Upper lobe of left lung (tissue), 6 donors: ENCODE results near the gene MYOM3. TPM values are rescaled to one million over a fixed set of nuclear protein-coding genes. Genes with fewer than 3 reads are reported as not detected.
"Not testable (repeated sequence)": the region's sequence is repeated elsewhere in the genome, so short reads cannot be mapped to it uniquely, and the experiment has no call there.

ENCODE experiments used
- ATAC-seq, 2 donors: fragments of 200-7000 bp; cut with Tn5 transposase; one replicate each; pipeline ENCODE4 v1.9.1; 2022; ENCODE audit warnings: mild to moderate bottlenecking in 2 of 2, moderate library complexity in 2 of 2; ENCODE audit not compliant: low FRiP score in 2 of 2
- DNase-seq, 2 donors: peaks; one replicate each; pipeline ENCODE4 v3.0.0-alpha.2; 2019 to 2020
- H3K27ac ChIP-seq, 4 donors: fragments of 200-600 bp; sonication (generic); one replicate each; pipeline ENCODE4 v1.5.1; 2016 to 2019
- H3K27me3 ChIP-seq, 4 donors: fragments of 200-600 bp; sonication (generic); one replicate each; pipeline ENCODE4 v1.5.1; 2017 to 2019
- H3K36me3 ChIP-seq, 4 donors: fragments of 200-600 bp; sonication (generic); one replicate each; pipeline ENCODE4 v1.5.1; 2016 to 2019
- H3K4me1 ChIP-seq, 4 donors: fragments of 200-600 bp; sonication (generic); one replicate each; pipeline ENCODE4 v1.5.1; 2018 to 2019
- H3K4me3 ChIP-seq, 4 donors: fragments of 200-600 bp; sonication (generic); one replicate each; pipeline ENCODE4 v1.5.1; 2017 to 2019; ENCODE audit warnings: mild to moderate bottlenecking in 2 of 4, moderate library complexity in 1 of 4
- H3K9me3 ChIP-seq, 4 donors: fragments of 200-600 bp; sonication (generic); one replicate each; pipeline ENCODE4 v1.5.1; 2018 to 2019
- CTCF ChIP-seq, 6 experiments: fragments of 450-650 bp in 4 of 6; fragments of 200-600 bp in 2 of 6; sonication (generic) in 2 of 6; IDR thresholded peaks; one replicate each; pipeline ENCODE4 v1.5.1; 2016 to 2019; ENCODE audit warnings: antibody characterized with exemption in 6 of 6
- EP300 ChIP-seq, 4 donors: sonication (generic); formaldehyde crosslinking; IDR thresholded peaks; one replicate each; pipeline ENCODE4 v1.5.1; 2017; ENCODE audit warnings: antibody characterized with exemption in 4 of 4, control low read depth in 2 of 4
- POLR2A ChIP-seq, 4 donors: fragments of 450-650 bp; IDR thresholded peaks; one replicate each; pipeline ENCODE4 v1.5.1; 2016 to 2017; ENCODE audit warnings: antibody characterized with exemption in 4 of 4, mild to moderate bottlenecking in 2 of 4
- POLR2AphosphoS5 ChIP-seq, 2 donors: sonication (generic); formaldehyde crosslinking; IDR thresholded peaks; one replicate each; pipeline ENCODE4 v1.5.1; 2017; ENCODE audit warnings: antibody characterized with exemption in 2 of 2
- WGBS, 2 donors: methylation state at CpG; one replicate each; pipeline ENCODE4 v1.1.5; 2017 to 2018; 5-methylcytosine and 5-hydroxymethylcytosine counted together
- total RNA-seq, 6 donors: library from RNA; depleted of rRNA in 4 of 6; stranded (reverse); fragments of >200 nt in 4 of 6; gene quantifications; one replicate each; pipeline versions ENCODE4 v1.1.0 to v1.2.1, GENCODE V29; 2016 to 2021
- donor health status: DM: no; HTN: no; CAD: no; lungs with moderate emphysema.
- donor health status: DM: no; HTN: yes; CAD: no; lungs with severe emphysema.

Gene MYOM3
- total RNA-seq, 6 donors from 2014 or later = 0.11 to 0.20 (median 0.15) TPM; not detected in 3

GRCh38 chr1:24043345-24044032, 68.4 kb downstream of the MYOM3 start:
- Histone ChIP-seq H3K4me3 (no peak overlapping the region), H3K27me3 (no peaks in the 10 kb centered on the region)
- 38 to 57% methylated on average over 1 of the region's 1 CpG for WGBS, 2 donors

GRCh38 chr1:24042315-24042714, 69.6 kb downstream of the MYOM3 start:
- no peak for ATAC-seq
- H3K4me1 ChIP-seq = peaks cover 0 to 10% (median 6%) of the 10 kb centered on the region in 4 donors
- TF ChIP-seq POLR2AphosphoS5 (IDR thresholded peaks at IDR 0.05) (no peak), POLR2A (IDR thresholded peaks at IDR 0.05) (no peak), EP300 (IDR thresholded peaks at IDR 0.05) (no peak), CTCF (IDR thresholded peaks at IDR 0.05) (no peak)
- WGBS, 2 donors = 68 to 76% methylated on average over 4 of the region's 4 CpGs
- no peak overlapping the region for H3K4me3 ChIP-seq
- H3K27me3 ChIP-seq = no peaks in the 10 kb centered on the region
- no peak for DNase-seq
- H3K9me3 ChIP-seq = no peaks in the 10 kb centered on the region
- no peaks in the 10 kb centered on the region for H3K36me3 ChIP-seq
- H3K27ac ChIP-seq = no peak overlapping the region

More at GRCh38 chr1:24043345-24044032, 68.4 kb downstream of the MYOM3 start:
- no peak for TF ChIP-seq POLR2A (IDR thresholded peaks at IDR 0.05)
- no peaks in the 10 kb centered on the region for H3K9me3 ChIP-seq
- DNase-seq = no peak
- H3K27ac ChIP-seq = no peak overlapping the region
- no peaks in the 10 kb centered on the region for H3K36me3 ChIP-seq
- peaks cover 0 to 11% (median 6%) of the 10 kb centered on the region in 4 donors for H3K4me1 ChIP-seq
- ATAC-seq = no peak

GRCh38 chr1:24036088-24036487, 75.8 kb downstream of the MYOM3 start:
- DNase-seq (no peak), ATAC-seq (no peak)
- Histone ChIP-seq H3K36me3 (no peaks in the 10 kb centered on the region), H3K27ac (no peak overlapping the region), H3K4me3 (no peak overlapping the region), H3K4me1 (no peaks in the 10 kb centered on the region), H3K27me3 (no peaks in the 10 kb centered on the region), H3K9me3 (no peaks in the 10 kb centered on the region)
- 78 to 86% methylated on average over 5 of the region's 5 CpGs for WGBS, 2 donors
- no peak for TF ChIP-seq POLR2A (IDR thresholded peaks at IDR 0.05)
- TF ChIP-seq POLR2AphosphoS5 (IDR thresholded peaks at IDR 0.05) = no peak
- TF ChIP-seq EP300 (IDR thresholded peaks at IDR 0.05) = no peak
- TF ChIP-seq CTCF (IDR thresholded peaks at IDR 0.05) = no peak

GRCh38 chr1:24032981-24033380, 79.0 kb downstream of the MYOM3 start:
- H3K9me3 ChIP-seq = no peaks in the 10 kb centered on the region
- no peak overlapping the region for H3K27ac ChIP-seq
- TF ChIP-seq EP300 (IDR thresholded peaks at IDR 0.05) (no peak), CTCF (IDR thresholded peaks at IDR 0.05) (no peak), POLR2A (IDR thresholded peaks at IDR 0.05) (no peak), POLR2AphosphoS5 (IDR thresholded peaks at IDR 0.05) (no peak)
- no peak overlapping the region for H3K4me3 ChIP-seq
- DNase-seq (no peak), ATAC-seq (no peak)
- 74 to 78% methylated on average over 5 of the region's 5 CpGs for WGBS, 2 donors
- no peaks in the 10 kb centered on the region for H3K27me3 ChIP-seq
- no peaks in the 10 kb centered on the region for H3K4me1 ChIP-seq
- H3K36me3 ChIP-seq = no peaks in the 10 kb centered on the region

- H3K4me1 ChIP-seq, H3K9me3 ChIP-seq, DNase-seq, H3K27me3 ChIP-seq, H3K36me3 ChIP-seq, H3K4me3 ChIP-seq: not testable (repeated sequence)
- peak overlapping the region in 2 of 4 donors; percentile 35 to 37 for H3K27ac ChIP-seq
- peak in 1 of 2 donors; percentile 72 for ATAC-seq
- 66 to 76% methylated on average over 7 of the region's 7 CpGs for WGBS, 2 donors
Measured at GRCh38 chr1:24030976-24031516, 80.9 kb downstream of the MYOM3 start.
